GDM1 (cell line): ENCODE measurements around the gene GNLY.
"Not testable (repeated sequence)": the region's sequence is repeated elsewhere in the genome, so short reads cannot be mapped to it uniquely, and the experiment has no call there.

ENCODE experiments used
- DNase-seq: peaks from one replicate; lab custom pipeline; 2025; lab: John Stamatoyannopoulos, UW

Gene GNLY

GRCh38 chr2:85694052-85695025, at the start of gene GNLY:
Gene GNLY, plus strand, starts transcription at chr2:85694358. Its CDS starts 61 bp downstream, at chr2:85694419.
- no peak for DNase-seq

- no peak for DNase-seq
Measured at GRCh38 chr2:85644909-85645308, 49.2 kb upstream of the GNLY start.

- DNase-seq = no peak
Measured at GRCh38 chr2:85646166-85646565, 48.0 kb upstream of the GNLY start.

GRCh38 chr2:85647823-85648526, 46.2 kb upstream of the GNLY start:
- DNase-seq = no peak

- DNase-seq = no peak
Measured at GRCh38 chr2:85648619-85649018, 45.5 kb upstream of the GNLY start.

GRCh38 chr2:85649201-85650190, 44.7 kb upstream of the GNLY start:
- DNase-seq = no peak

GRCh38 chr2:85650456-85650855, 43.7 kb upstream of the GNLY start:
- no peak for DNase-seq

GRCh38 chr2:85651097-85651496, 43.1 kb upstream of the GNLY start:
- no peak for DNase-seq

- DNase-seq = no peak
Measured at GRCh38 chr2:85652056-85652455, 42.1 kb upstream of the GNLY start.

- DNase-seq = no peak
Measured at GRCh38 chr2:85653996-85654395, 40.2 kb upstream of the GNLY start.

- DNase-seq = no peak
Measured at GRCh38 chr2:85655961-85656417, 38.2 kb upstream of the GNLY start.

GRCh38 chr2:85656468-85656867, 37.7 kb upstream of the GNLY start:
- DNase-seq = no peak

- not testable (repeated sequence) for DNase-seq
Measured at GRCh38 chr2:85657399-85657798, 36.8 kb upstream of the GNLY start.

- no peak for DNase-seq
Measured at GRCh38 chr2:85659324-85659981, 34.7 kb upstream of the GNLY start.

- not testable (repeated sequence) for DNase-seq
Measured at GRCh38 chr2:85660301-85660700, 33.9 kb upstream of the GNLY start.

GRCh38 chr2:85660725-85661124, 33.4 kb upstream of the GNLY start:
- DNase-seq = no peak

- DNase-seq = no peak
Measured at GRCh38 chr2:85661139-85661858, 32.9 kb upstream of the GNLY start.

- no peak for DNase-seq
Measured at GRCh38 chr2:85662899-85663593, 31.1 kb upstream of the GNLY start.

GRCh38 chr2:85663594-85664565, 30.3 kb upstream of the GNLY start:
- DNase-seq = no peak
